Psoas muscle (tissue), 8 donors: ENCODE measurements around the gene CCNY. TPM values are rescaled to one million over a fixed set of nuclear protein-coding genes. Genes with fewer than 3 reads are reported as not detected.
"Not testable (repeated sequence)": the region's sequence is repeated elsewhere in the genome, so short reads cannot be mapped to it uniquely, and the experiment has no call there.

Experiments
- ATAC-seq, 4 donors: fragments of 200-7000 bp; cut with Tn5 transposase; one replicate each; pipeline ENCODE4 v1.9.1; 2020; ENCODE audit warnings: moderate library complexity in 3 of 4, mild to moderate bottlenecking in 2 of 4
- DNase-seq, 2 donors: peaks; one replicate each; pipeline ENCODE4 v3.0.0-alpha.2; 2020
- H3K27ac ChIP-seq: fragments of 200-600 bp; one replicate; pipeline ENCODE4 v1.8.0; 2022
- H3K27me3 ChIP-seq, 3 donors: fragments of 200-600 bp in 1 of 3; one replicate each; pipeline versions ENCODE4 v1.6.1 to v1.8.0; 2013 to 2022; ENCODE audit warnings: low read length in 2 of 3, mild to moderate bottlenecking in 2 of 3, moderate library complexity in 1 of 3; ENCODE audit not compliant: insufficient read depth in 3 of 3
- H3K36me3 ChIP-seq, 2 donors: fragments of 200-600 bp in 1 of 2; one replicate each; pipeline versions ENCODE4 v1.6.1 to v1.8.0; 2013 to 2022; ENCODE audit warnings: low read depth in 1 of 2, mild to moderate bottlenecking in 1 of 2, moderate library complexity in 1 of 2; ENCODE audit not compliant: insufficient read depth in 1 of 2
- H3K4me1 ChIP-seq: fragments of 200-600 bp; one replicate; pipeline ENCODE4 v1.8.0; 2022
- H3K4me3 ChIP-seq: fragments of 200-600 bp; one replicate; pipeline ENCODE4 v1.8.0; 2022; ENCODE audit warnings: mild to moderate bottlenecking
- H3K9me3 ChIP-seq: fragments of 200-600 bp; one replicate; pipeline ENCODE4 v1.8.0; 2022
- CTCF ChIP-seq: fragments of 200-600 bp; IDR thresholded peaks from one replicate; pipeline ENCODE4 v1.8.0; 2022; ENCODE audit warnings: antibody characterized with exemption
- WGBS, 3 donors: extraction: QIAGEN DNeasy Blood & Tissue Kit; methylation state at CpG; one replicate each; pipeline versions ENCODE4 v1.1.6 to v1.1.7; 2013; 5-methylcytosine and 5-hydroxymethylcytosine counted together
- intact Hi-C, 2 donors: fragments of 100-400 bp; cut with DNase I; formaldehyde crosslinking; loops; one replicate each; pipeline versions ENCODE4 v1.11.0 to v1.14.2; 2022
- polyA plus RNA-seq, 3 donors: library from polyadenylated mRNA; stranded (reverse); fragments of 200-250 nt; gene quantifications; one replicate each; pipeline ENCODE4 v1.2.3, GENCODE V29; 2013
- total RNA-seq, 4 donors: library from RNA; stranded (reverse); fragmentation: NEBNext Ultra II Directional in 2 of 4; extraction: Animal tissue kit (Norgen Biotek cat#: 25700) in 2 of 4; gene quantifications; one replicate each; pipeline versions ENCODE4 v1.2.1 to v1.2.4, GENCODE V29; 2021 to 2023
- donor health status: healthy with polysubstance abuse.
- donor health status: DM: no; HTN: no; CAD: no; lungs with moderate emphysema.
- donor health status: Bipolar disorder and iron deficiency.
- donor health status: healthy.
- donor health status: DM: yes; HTN: yes; CAD: no.
- donor health status: DM: no; HTN: no; CAD: no.
- donor health status: DM: no; HTN: no; CAD: no.
- donor health status: DM: yes; HTN: yes; CAD: no.

The CCNY gene
- total and polyA plus RNA-seq, 7 donors: 21.2 to 55.8 (median 47.0) TPM

GRCh38 chr10:35352097-35352496, 15.8 kb downstream of the CCNY start:
- H3K4me3 ChIP-seq: no peak overlapping the region
- intact Hi-C loops: no loop called here
- 76 to 88% (median 88%) methylated on average over 2 of the region's 2 CpGs for WGBS, 3 donors
- H3K27me3 ChIP-seq: no peaks in the 10 kb centered on the region
- TF ChIP-seq CTCF: no peak
- H3K4me1 ChIP-seq: peaks cover 78% of the 10 kb centered on the region
- no peak for ATAC-seq
- no peak overlapping the region for H3K27ac ChIP-seq
- no peaks in the 10 kb centered on the region for H3K36me3 ChIP-seq
- H3K9me3 ChIP-seq: no peaks in the 10 kb centered on the region
- no peak for DNase-seq

GRCh38 chr10:35352512-35352911, 16.2 kb downstream of the CCNY start:
- WGBS, 3 donors: 71 to 85% (median 81%) methylated on average over 7 of the region's 7 CpGs
- peaks cover 74% of the 10 kb centered on the region for H3K4me1 ChIP-seq
- H3K27me3 ChIP-seq: no peaks in the 10 kb centered on the region
- no peaks in the 10 kb centered on the region for H3K9me3 ChIP-seq
- H3K27ac ChIP-seq: no peak overlapping the region
- no peak for DNase-seq
- H3K36me3 ChIP-seq: no peaks in the 10 kb centered on the region
- ATAC-seq: no peak
- intact Hi-C loops: no loop called here
- no peak overlapping the region for H3K4me3 ChIP-seq
- TF ChIP-seq CTCF: no peak

- H3K4me1 ChIP-seq: peaks cover 70% of the 10 kb centered on the region
- no peak for TF ChIP-seq CTCF
- H3K27ac ChIP-seq: peak overlapping the region; percentile 53
- ATAC-seq (peak in 3 of 4 donors; percentile 37 to 58 (median 38)), DNase-seq (no peak)
- WGBS, 3 donors: 24 to 45% (median 26%) methylated on average over 2 of the region's 2 CpGs
- H3K4me3 ChIP-seq: no peak overlapping the region
- no peaks in the 10 kb centered on the region for H3K27me3 ChIP-seq
- H3K36me3 ChIP-seq: no peaks in the 10 kb centered on the region
- intact Hi-C loops: no loop called here
- no peaks in the 10 kb centered on the region for H3K9me3 ChIP-seq
These were observed 17.1 kb downstream of the CCNY start for GRCh38 chr10:35353395-35353794.

GRCh38 chr10:35353805-35354204, 17.5 kb downstream of the CCNY start:
- Histone ChIP-seq H3K4me1 (peaks cover 67% of the 10 kb centered on the region), H3K36me3 (no peaks in the 10 kb centered on the region), H3K9me3 (no peaks in the 10 kb centered on the region), H3K4me3 (no peak overlapping the region), H3K27me3 (no peaks in the 10 kb centered on the region), H3K27ac (peak overlapping the region; percentile 53)
- DNase-seq (no peak), ATAC-seq (peak; percentile 89 to 96 (median 92))
- intact Hi-C loops: no loop called here
- 17 to 45% (median 26%) methylated on average over 1 of the region's 1 CpG for WGBS, 3 donors
- TF ChIP-seq CTCF: no peak

- H3K4me3 ChIP-seq, H3K36me3 ChIP-seq, H3K27ac ChIP-seq, intact Hi-C loops, H3K9me3 ChIP-seq, H3K27me3 ChIP-seq: not testable (repeated sequence)
- DNase-seq (peak in 1 of 2 donors; percentile 32), ATAC-seq (peak in 1 of 4 donors; percentile 38)
- H3K4me1 ChIP-seq: peaks cover 62% of the 10 kb centered on the region
- 47 to 68% (median 48%) methylated on average over 9 of the region's 9 CpGs for WGBS, 3 donors
These were observed 17.9 kb downstream of the CCNY start for GRCh38 chr10:35354257-35354656.
